ENCODE measurements around the gene UGT1A4.

UGT1A4 gene

GRCh38 chr2:233818639-233819621 lies 100.4 kb downstream of the UGT1A4 start:
- Histone ChIP-seq H3K9ac (ENCODE audit: low read depth, low read length) (no peak overlapping the region), H3K27ac (ENCODE audit: low read length) (no peak overlapping the region), H3K27me3 (ENCODE audit: insufficient read depth, low read length) (no peaks in the 10 kb centered on the region), H3K36me3 (ENCODE audit: insufficient read depth, low read depth, low read length) (no peaks in the 10 kb centered on the region), H3K4me1 (ENCODE audit: insufficient read depth, low read length) (no peaks in the 10 kb centered on the region), H3K4me3 (ENCODE audit: low read length) (no peak overlapping the region), H3K9me3 (ENCODE audit: insufficient read depth, low read depth, low read length) (no peaks in the 10 kb centered on the region)

DNA sequence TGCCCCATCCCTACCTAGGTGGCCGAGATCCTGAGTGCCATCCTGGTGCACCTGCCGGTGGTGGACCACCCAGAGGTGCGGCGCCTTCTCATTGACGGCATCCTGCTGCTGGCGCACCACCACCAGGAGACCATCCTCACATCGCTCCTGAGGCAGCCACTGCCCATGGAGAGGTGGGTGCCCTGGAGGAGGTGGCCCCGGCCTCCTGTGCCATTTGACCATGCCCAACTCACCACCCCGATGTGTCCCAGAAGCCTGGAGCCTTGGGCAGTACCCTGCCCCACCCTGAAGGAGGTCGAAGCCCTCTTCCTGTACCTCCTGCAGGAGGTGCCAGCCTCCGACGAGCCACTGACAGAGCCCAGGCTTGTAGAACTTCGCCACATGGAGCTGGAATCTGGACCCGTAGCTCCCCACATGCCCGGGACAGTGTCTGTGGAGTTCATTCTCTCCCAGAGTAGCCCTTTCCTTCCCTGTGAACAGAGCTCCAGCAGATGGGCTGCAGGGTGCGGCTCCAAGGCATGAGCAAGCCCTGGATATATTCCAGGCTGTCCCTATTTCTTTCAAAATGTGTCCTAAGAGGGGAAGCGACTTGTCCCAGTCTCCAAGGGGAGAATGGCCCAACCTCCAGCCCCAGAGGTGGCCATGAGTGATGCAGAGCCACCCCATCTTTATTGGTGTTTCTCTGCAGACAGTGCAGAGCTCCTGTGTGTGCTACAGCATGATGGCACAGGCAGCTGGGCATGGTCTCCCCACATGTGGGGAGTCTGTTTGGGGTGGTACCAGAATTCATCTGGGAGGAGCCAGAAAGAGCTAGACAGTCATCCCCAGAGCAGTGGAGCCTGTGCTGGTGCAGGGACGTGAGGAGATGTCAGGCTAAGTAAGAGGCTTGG lies 101.6 kb downstream of the UGT1A4 start:
- Histone ChIP-seq H3K9ac (ENCODE audit: low read depth, low read length) (no peak overlapping the region), H3K4me3 (ENCODE audit: low read length) (no peak overlapping the region), H3K27me3 (ENCODE audit: insufficient read depth, low read length) (no peaks in the 10 kb centered on the region), H3K36me3 (ENCODE audit: insufficient read depth, low read depth, low read length) (no peaks in the 10 kb centered on the region), H3K4me1 (ENCODE audit: insufficient read depth, low read length) (no peaks in the 10 kb centered on the region), H3K9me3 (ENCODE audit: insufficient read depth, low read depth, low read length) (no peaks in the 10 kb centered on the region), H3K27ac (ENCODE audit: low read length) (no peak overlapping the region)

DNA sequence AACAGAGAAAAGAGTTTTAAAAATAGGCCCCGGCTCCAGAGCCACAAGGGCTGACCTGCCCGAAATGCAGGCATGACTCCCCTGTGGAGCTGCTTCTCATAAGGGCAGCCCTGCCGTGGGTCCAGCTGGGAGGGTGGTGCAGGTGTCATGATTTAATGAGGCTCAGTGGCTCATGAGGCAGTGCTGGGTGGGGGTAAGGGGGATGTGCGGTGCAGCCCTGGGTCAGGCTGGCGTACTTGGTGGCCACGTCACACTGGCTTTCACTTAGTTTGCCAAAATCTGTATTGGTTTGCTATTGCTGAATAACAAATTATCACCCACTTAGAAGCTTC lies 102.2 kb downstream of the UGT1A4 start:
- Histone ChIP-seq H3K27me3 (ENCODE audit: insufficient read depth, low read length) (no peaks in the 10 kb centered on the region), H3K27ac (ENCODE audit: low read length) (no peak overlapping the region), H3K9me3 (ENCODE audit: insufficient read depth, low read depth, low read length) (no peaks in the 10 kb centered on the region), H3K4me3 (ENCODE audit: low read length) (no peak overlapping the region), H3K4me1 (ENCODE audit: insufficient read depth, low read length) (no peaks in the 10 kb centered on the region), H3K36me3 (ENCODE audit: insufficient read depth, low read depth, low read length) (no peaks in the 10 kb centered on the region), H3K9ac (ENCODE audit: low read depth, low read length) (no peak overlapping the region)

DNA sequence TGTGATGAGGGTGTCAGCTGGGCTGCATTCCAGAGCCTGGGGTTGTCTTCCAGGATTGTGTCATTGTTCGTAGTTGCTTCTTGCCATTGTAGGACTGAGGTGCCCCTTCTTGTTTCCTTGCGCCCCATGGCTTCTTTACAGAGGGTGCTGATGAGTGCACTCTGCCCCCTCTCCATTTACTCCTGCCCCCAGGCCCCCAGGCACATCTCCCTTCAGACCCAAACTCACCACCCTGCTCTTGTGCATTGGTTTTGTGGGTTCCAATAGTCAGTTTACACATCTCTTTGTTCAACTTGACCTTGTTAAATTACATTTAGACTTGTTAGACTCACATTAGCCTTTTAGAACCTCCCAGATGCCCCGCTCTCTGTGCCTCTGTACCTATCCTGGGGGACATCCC lies 102.7 kb downstream of the UGT1A4 start:
- Histone ChIP-seq H3K4me1 (ENCODE audit: insufficient read depth, low read length) (no peaks in the 10 kb centered on the region), H3K27ac (ENCODE audit: low read length) (no peak overlapping the region), H3K9ac (ENCODE audit: low read depth, low read length) (no peak overlapping the region), H3K36me3 (ENCODE audit: insufficient read depth, low read depth, low read length) (no peaks in the 10 kb centered on the region), H3K4me3 (ENCODE audit: low read length) (no peak overlapping the region), H3K9me3 (ENCODE audit: insufficient read depth, low read depth, low read length) (no peaks in the 10 kb centered on the region), H3K27me3 (ENCODE audit: insufficient read depth, low read length) (no peaks in the 10 kb centered on the region)

GRCh38 chr2:233821709-233822100 lies 103.2 kb downstream of the UGT1A4 start:
- Histone ChIP-seq H3K27ac (ENCODE audit: low read length) (no peak overlapping the region), H3K27me3 (ENCODE audit: insufficient read depth, low read length) (no peaks in the 10 kb centered on the region), H3K4me3 (ENCODE audit: low read length) (no peak overlapping the region)

GRCh38 chr2:233822101-233822771 lies 103.7 kb downstream of the UGT1A4 start:
- H3K27ac ChIP-seq (ENCODE audit: low read length): no peak overlapping the region
- no peaks in the 10 kb centered on the region for H3K4me1 ChIP-seq (ENCODE audit: insufficient read depth, low read length)
- no peak overlapping the region for H3K9ac ChIP-seq (ENCODE audit: low read depth, low read length)
- no peak overlapping the region for H3K4me3 ChIP-seq (ENCODE audit: low read length)
- no peaks in the 10 kb centered on the region for H3K9me3 ChIP-seq (ENCODE audit: insufficient read depth, low read depth, low read length)
- no peaks in the 10 kb centered on the region for H3K36me3 ChIP-seq (ENCODE audit: insufficient read depth, low read depth, low read length)
- H3K27me3 ChIP-seq (ENCODE audit: insufficient read depth, low read length): no peaks in the 10 kb centered on the region

More at GRCh38 chr2:233821709-233822100, 103.2 kb downstream of the UGT1A4 start:
- no peaks in the 10 kb centered on the region for H3K9me3 ChIP-seq (ENCODE audit: insufficient read depth, low read depth, low read length)
- H3K4me1 ChIP-seq (ENCODE audit: insufficient read depth, low read length): no peaks in the 10 kb centered on the region
- no peak overlapping the region for H3K9ac ChIP-seq (ENCODE audit: low read depth, low read length)
- H3K36me3 ChIP-seq (ENCODE audit: insufficient read depth, low read depth, low read length): no peaks in the 10 kb centered on the region
